ENCODE data around the gene CHFR.
"Not testable (repeated sequence)": the region's sequence is repeated elsewhere in the genome, so short reads cannot be mapped to it uniquely, and the experiment has no call there.

Gene CHFR

GRCh38 chr12:132874175-132874574, 13.2 kb downstream of the CHFR start:
- no peak for DNase-seq

- DNase-seq, result no peak
Observed at GRCh38 chr12:132873724-132874123, 13.7 kb downstream of the CHFR start.

GRCh38 chr12:132872975-132873421, 14.4 kb downstream of the CHFR start:
- no peak for DNase-seq

- DNase-seq, result no peak
Observed at GRCh38 chr12:132872073-132872855, 15.1 kb downstream of the CHFR start.

GRCh38 chr12:132869551-132869950, 17.9 kb downstream of the CHFR start:
- DNase-seq, result no peak

- no peak for DNase-seq
Observed at GRCh38 chr12:132866251-132866828, 21.1 kb downstream of the CHFR start.

GRCh38 chr12:132861558-132861957, 25.8 kb downstream of the CHFR start:
- DNase-seq, result no peak

GRCh38 chr12:132858718-132859266, 28.6 kb downstream of the CHFR start:
- no peak for DNase-seq

GRCh38 chr12:132857019-132857418, 30.4 kb downstream of the CHFR start:
- DNase-seq, result not testable (repeated sequence)

GRCh38 chr12:132856581-132856980, 30.8 kb downstream of the CHFR start:
- no peak for DNase-seq

- DNase-seq, result not testable (repeated sequence)
Observed at GRCh38 chr12:132855211-132855610, 32.2 kb downstream of the CHFR start.

GRCh38 chr12:132853285-132854092, 33.9 kb downstream of the CHFR start:
- no peak for DNase-seq

- no peak for DNase-seq
Observed at GRCh38 chr12:132852496-132852895, 34.9 kb downstream of the CHFR start.

- no peak for DNase-seq
Observed at GRCh38 chr12:132851465-132851864, 35.9 kb downstream of the CHFR start.

GRCh38 chr12:132850291-132850690, 37.1 kb downstream of the CHFR start:
- DNase-seq, result no peak

GRCh38 chr12:132848521-132848920, 38.9 kb downstream of the CHFR start:
- no peak for DNase-seq

- no peak for DNase-seq
Observed at GRCh38 chr12:132847363-132848356, 39.7 kb downstream of the CHFR start.

GRCh38 chr12:132844681-132845080, 42.7 kb downstream of the CHFR start:
- DNase-seq, result not testable (repeated sequence)

- no peak for DNase-seq
Observed at GRCh38 chr12:132842449-132843045, 44.9 kb downstream of the CHFR start.

GRCh38 chr12:132841151-132841550, 46.3 kb downstream of the CHFR start:
- DNase-seq, result no peak

GRCh38 chr12:132840536-132840935, 46.9 kb downstream of the CHFR start:
- no peak for DNase-seq

Measured in NCI-H446 (cell line).